WI38 (cell line): ENCODE measurements around the gene AKT3.

Source experiments
- H3K4me3 ChIP-seq: 2 replicates; pipeline ENCODE4 v1.5.1; 2011; ENCODE audit warnings: low read depth, mild to moderate bottlenecking, control low read depth, low read length
- TF ChIP-seq, protein P1 (sequence below): IDR thresholded peaks from 2 replicates; pipeline ENCODE4 v1.5.1; 2012; ENCODE audit warnings: low read depth, mild to moderate bottlenecking, control low read depth, low read length

Gene AKT3

DNA sequence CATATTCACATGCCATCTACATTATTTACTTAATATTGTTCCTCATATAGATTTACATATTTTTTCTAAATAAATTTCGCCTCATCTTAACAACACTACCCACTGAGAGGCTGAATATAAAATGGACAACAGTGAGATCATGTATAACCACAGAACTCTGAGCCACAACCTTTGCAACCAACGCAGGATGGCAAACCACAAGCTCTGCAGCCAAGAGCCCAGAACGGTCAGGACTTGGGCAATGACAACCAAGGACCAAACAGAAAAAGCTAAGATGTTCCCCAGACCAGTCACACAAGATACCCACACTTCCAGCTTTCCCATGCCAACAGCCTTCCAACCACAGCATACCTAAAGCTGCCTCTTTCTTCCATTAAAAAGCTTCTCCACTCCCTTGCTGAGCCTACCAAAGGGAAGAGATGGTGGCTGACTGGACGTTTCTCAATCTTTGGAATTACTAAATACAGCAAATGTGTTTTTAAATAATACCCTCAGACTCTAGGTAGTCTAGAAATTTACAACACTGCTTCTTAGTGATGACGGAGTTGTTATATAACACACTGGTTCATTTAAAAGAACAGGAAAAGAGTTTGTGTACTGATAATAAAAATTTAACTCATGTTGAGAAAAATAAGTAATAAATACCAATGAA, 117.9 kb downstream of the AKT3 start:
- TF ChIP-seq, protein P1, sequence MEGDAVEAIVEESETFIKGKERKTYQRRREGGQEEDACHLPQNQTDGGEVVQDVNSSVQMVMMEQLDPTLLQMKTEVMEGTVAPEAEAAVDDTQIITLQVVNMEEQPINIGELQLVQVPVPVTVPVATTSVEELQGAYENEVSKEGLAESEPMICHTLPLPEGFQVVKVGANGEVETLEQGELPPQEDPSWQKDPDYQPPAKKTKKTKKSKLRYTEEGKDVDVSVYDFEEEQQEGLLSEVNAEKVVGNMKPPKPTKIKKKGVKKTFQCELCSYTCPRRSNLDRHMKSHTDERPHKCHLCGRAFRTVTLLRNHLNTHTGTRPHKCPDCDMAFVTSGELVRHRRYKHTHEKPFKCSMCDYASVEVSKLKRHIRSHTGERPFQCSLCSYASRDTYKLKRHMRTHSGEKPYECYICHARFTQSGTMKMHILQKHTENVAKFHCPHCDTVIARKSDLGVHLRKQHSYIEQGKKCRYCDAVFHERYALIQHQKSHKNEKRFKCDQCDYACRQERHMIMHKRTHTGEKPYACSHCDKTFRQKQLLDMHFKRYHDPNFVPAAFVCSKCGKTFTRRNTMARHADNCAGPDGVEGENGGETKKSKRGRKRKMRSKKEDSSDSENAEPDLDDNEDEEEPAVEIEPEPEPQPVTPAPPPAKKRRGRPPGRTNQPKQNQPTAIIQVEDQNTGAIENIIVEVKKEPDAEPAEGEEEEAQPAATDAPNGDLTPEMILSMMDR = no peak
- H3K4me3 ChIP-seq = no peak overlapping the region

DNA sequence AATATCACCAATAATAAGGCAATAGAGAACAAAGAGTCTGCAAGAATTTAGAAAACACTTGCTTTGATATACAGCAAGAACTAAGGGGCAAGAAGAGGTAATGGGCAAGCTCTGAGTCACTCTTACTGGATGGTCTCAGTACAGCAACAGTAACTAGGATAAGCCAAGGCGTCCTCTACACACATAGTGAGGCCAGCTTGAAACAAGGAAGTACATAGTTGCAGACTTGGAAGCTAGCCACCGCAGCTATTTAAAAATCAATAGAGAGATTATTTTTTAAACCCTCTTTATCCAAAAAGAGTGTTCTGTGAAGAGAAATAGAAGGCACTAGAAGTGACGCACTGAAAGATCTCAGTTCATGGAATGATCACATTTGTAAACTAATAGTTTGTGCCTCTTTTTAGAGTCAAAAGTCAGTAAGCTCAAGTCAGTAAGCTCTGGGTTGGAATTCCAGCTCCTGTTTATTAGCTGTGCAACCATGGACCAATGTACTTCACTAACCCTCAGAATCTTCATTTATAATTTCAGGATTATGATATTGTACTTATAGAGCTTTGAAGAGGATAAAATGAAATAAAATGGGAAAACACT, 118.6 kb downstream of the AKT3 start:
- TF ChIP-seq, protein P1 = no peak
- H3K4me3 ChIP-seq = no peak overlapping the region

DNA sequence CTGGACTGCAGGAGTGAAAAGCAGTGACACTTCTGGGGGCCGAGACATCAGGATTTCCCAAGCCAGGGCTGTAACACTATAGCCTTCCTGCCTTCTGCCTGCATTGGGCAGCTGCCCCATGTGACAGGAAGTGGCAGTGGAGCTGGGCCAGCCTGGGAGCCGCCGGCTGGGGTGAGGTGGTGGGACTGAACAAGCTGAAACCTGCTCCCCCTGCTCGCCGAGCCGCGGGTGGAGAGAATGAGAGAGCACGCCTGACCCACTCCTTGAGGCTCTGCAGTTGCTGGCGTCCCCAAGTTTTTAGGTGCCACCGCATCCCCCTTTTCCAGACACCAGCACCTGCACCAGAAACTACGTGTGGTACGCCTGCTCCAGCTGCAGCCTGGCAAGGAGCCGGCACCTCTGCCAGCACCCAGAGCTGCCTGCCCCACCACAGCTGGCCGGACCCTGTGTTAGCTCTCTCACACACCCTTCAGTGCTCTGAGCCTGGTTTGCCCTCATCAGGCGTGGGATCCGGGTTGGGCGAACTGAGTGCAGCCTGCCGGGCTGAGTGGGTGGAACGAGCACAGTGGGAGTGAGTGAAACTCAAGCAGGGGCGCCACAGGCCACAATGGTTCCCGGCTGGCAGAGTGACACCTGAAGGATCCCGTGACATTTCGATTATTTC, 119.4 kb downstream of the AKT3 start:
- no peak overlapping the region for H3K4me3 ChIP-seq
- TF ChIP-seq, protein P1 = no peak

DNA sequence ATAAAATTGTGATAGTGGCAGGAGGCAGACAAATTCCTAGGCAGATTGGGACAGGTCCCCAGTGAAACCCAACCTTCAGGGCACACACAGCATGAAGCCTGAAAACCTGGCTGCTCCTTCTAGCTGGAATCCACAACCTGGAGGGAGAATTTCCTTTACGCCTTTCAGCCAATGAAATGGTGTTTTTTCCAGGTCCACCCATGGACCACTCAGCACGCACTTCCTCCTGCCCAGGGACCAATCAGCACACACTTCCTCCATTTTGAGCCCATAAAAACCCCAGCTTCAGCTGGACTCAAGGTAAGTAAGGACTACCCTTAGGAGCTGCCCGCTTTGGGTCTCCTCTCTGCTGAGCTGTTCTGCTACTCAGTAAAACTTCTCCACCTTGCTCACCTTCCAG, 120.1 kb downstream of the AKT3 start:
- TF ChIP-seq, protein P1 = no peak
- no peak overlapping the region for H3K4me3 ChIP-seq

DNA sequence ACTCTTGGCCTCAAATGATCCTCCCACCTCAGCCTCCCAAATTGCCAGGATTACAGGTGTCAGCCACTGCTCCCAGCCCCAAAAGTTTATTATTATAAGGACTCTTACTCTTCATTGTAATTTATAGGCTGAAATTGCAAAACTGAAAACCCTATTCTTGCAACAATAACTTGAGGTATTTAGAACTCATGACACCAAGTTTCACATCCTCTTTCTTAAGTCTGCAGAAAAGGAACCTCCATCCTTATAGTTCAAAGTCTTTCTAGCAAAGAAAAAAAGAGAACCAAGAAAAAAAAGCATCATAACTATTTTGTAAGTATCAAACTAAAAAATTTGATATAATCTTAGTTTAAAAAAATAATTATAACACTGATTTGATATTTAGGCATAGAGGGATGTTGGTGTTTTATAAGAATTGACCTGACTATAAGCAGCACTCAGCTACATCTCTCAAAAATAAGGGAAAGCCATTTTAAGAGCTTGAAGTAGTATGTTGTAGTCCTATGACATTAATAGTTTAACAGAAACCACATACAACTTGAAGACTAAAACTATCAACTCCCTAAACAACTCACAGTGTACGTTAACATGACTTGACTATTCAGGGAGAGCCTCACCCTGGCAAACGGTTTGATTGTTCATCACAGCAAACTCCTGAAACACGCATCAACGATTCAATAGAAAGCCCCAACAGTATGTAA, 122.4 kb downstream of the AKT3 start:
- TF ChIP-seq, protein P1 = no peak
- H3K4me3 ChIP-seq = no peak overlapping the region

DNA sequence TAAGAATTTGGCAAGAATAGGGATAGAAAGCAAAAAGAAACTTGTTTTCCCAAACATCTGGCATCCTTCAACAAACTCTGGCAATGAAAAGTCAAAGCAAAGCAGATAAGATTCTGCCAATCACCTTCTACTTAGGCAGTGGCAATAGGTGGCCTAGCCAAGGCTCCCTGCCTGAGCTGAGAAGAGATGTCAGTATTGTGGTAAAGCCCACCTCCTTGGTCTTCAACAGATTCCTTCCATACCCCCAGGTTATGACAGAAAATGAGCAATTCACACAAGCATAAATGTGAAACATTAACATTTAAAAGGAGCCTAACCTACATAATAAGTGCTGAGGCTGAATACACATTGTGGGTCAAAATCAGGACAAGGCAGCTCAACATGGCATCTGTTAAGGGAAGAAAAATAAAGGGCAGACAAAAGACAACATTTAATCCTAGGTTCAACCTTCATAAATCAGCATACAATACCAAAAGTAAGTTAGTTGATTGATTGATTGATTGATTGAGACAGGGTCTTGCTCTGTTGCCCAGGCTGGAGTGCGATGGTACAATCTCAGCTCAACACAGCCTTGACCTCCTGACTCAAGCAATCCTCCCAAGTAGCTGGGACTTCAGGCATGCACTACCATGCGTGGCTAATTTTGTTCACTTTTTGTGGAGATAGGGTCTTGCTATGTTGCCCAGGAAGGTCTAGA, 123.1 kb downstream of the AKT3 start:
- no peak overlapping the region for H3K4me3 ChIP-seq
- TF ChIP-seq, protein P1 = no peak
